HL-60/S4 treated with phorbol 12-myristate 13-acetate at 8.2 ng/mL for 4 days and 3 days (cell line): ENCODE results near the gene RASAL1.

ENCODE experiments used
- in situ Hi-C: fragments of 300-500 bp; cut with MboI; formaldehyde crosslinking; loops from 2 replicates; pipeline ENCODE4 v1.15.0; 2022; ENCODE audit warnings: low sequenced_read_pairs

The RASAL1 gene

GRCh38 chr12:113061061-113061694 lies 74.4 kb downstream of the RASAL1 start:
- in situ Hi-C loops = no loop called here

- in situ Hi-C loops = no loop called here
These were observed 75.1 kb downstream of the RASAL1 start for GRCh38 chr12:113060336-113060960.

GRCh38 chr12:113059071-113059595 lies 76.4 kb downstream of the RASAL1 start:
- in situ Hi-C loops = no loop called here

GRCh38 chr12:113058553-113058952 lies 77.0 kb downstream of the RASAL1 start:
- in situ Hi-C loops = no loop called here

- in situ Hi-C loops = no loop called here
These were observed 77.7 kb downstream of the RASAL1 start for GRCh38 chr12:113057565-113058485.

- in situ Hi-C loops = no loop called here
These were observed 78.7 kb downstream of the RASAL1 start, which contains the start of gene DTX1 for GRCh38 chr12:113056631-113057488. TSS of gene DTX1 (plus strand) at chr12:113056730. CDS start at chr12:113058193, 1,463 bp downstream.

GRCh38 chr12:113056381-113056630 lies 79.3 kb downstream of the RASAL1 start:
- in situ Hi-C loops = no loop called here

- in situ Hi-C loops = no loop called here
These were observed 79.8 kb downstream of the RASAL1 start for GRCh38 chr12:113055594-113056380.

- in situ Hi-C loops = no loop called here
These were observed 80.5 kb downstream of the RASAL1 start for GRCh38 chr12:113054948-113055486.

- in situ Hi-C loops = no loop called here
These were observed 83.2 kb downstream of the RASAL1 start for GRCh38 chr12:113052326-113052725.

GRCh38 chr12:113051759-113052158 lies 83.8 kb downstream of the RASAL1 start:
- in situ Hi-C loops = no loop called here

- in situ Hi-C loops = no loop called here
These were observed 84.8 kb downstream of the RASAL1 start for GRCh38 chr12:113050795-113051194.

GRCh38 chr12:113049976-113050742 lies 85.4 kb downstream of the RASAL1 start:
- in situ Hi-C loops = loop anchor here (5.0 kb wide), 1 partner anchor 122 kb away; no protein-coding TSS in a partner anchor
